Measurements from ENCODE around the gene FGF12. TPM values are rescaled to one million over a fixed set of nuclear protein-coding genes. Genes with fewer than 3 reads are reported as not detected.

Gene FGF12
- polyA plus RNA-seq, 3 donors = not detected

- no peak overlapping the region for H2AFZ ChIP-seq (ENCODE audit: insufficient read depth, low read depth, low read length, poor library complexity, severe bottlenecking)
- H3K9me3 Mint-ChIP-seq = peaks cover 0 to 6% (median 3%) of the 10 kb centered on the region in 7 donors
- no peaks in the 10 kb centered on the region for H4K20me1 ChIP-seq (ENCODE audit: insufficient read depth, low read length)
- TF ChIP-seq CTCF (IDR thresholded peaks at IDR 0.05) = no peak
- H3K9me3 ChIP-seq (replicated peaks in 1 of 2; ENCODE audit: control insufficient read depth in 1 of 2, insufficient read depth in 1 of 2, low read length in 2 of 2) = peaks cover 4 to 5% of the 10 kb centered on the region in 2 donors
- no peak overlapping the region for H3K4me3 ChIP-seq (replicated peaks in 1 of 3; ENCODE audit: low read depth in 2 of 3, low read length in 3 of 3)
- DNase-seq = no peak
- intact Hi-C loops (cut with micrococcal nuclease) = no loop called here
- H3K9ac ChIP-seq (ENCODE audit: insufficient read depth, low read length, poor library complexity, severe bottlenecking) = no peak overlapping the region
- no peak overlapping the region for H3K27ac Mint-ChIP-seq
- no peaks in the 10 kb centered on the region for H3K27me3 ChIP-seq (ENCODE audit: control insufficient read depth in 2 of 2, insufficient read depth in 2 of 2, low read length in 2 of 2)
- no peaks in the 10 kb centered on the region for H3K4me1 ChIP-seq (ENCODE audit: control insufficient read depth in 1 of 2, insufficient read depth in 2 of 2, low read length in 2 of 2)
- no peaks in the 10 kb centered on the region for H3K36me3 ChIP-seq (replicated peaks in 1 of 2; ENCODE audit: control insufficient read depth in 1 of 2, insufficient read depth in 2 of 2, low read length in 2 of 2)
- no peak overlapping the region for H3K27ac ChIP-seq (ENCODE audit: low read depth in 1 of 2, low read length in 2 of 2)
- H3K4me3 Mint-ChIP-seq = no peak overlapping the region
- peaks cover 0 to 2% (median 0%) of the 10 kb centered on the region in 3 donors for H3K27me3 Mint-ChIP-seq (ENCODE audit: low read depth in 3 of 3)
- H3K4me1 Mint-ChIP-seq = no peaks in the 10 kb centered on the region
- no CpG with 5 or more reads among the region's 1 CpG for WGBS (ENCODE audit: insufficient coverage)
- H3K4me2 ChIP-seq (replicated peaks; ENCODE audit: extremely low read depth, low read length, poor library complexity, severe bottlenecking) = no peak overlapping the region
- no peaks in the 10 kb centered on the region for H3K79me2 ChIP-seq (ENCODE audit: insufficient read depth, low read length)
- H3K36me3 Mint-ChIP-seq = no peaks in the 10 kb centered on the region
Measured at GRCh38 chr3:192239956-192240355, 487.4 kb downstream of the FGF12 start.

GRCh38 chr3:192237992-192238608 is 489.2 kb downstream of the FGF12 start:
- no peak overlapping the region for H3K4me3 Mint-ChIP-seq
- H3K4me1 Mint-ChIP-seq = no peaks in the 10 kb centered on the region
- TF ChIP-seq CTCF (IDR thresholded peaks at IDR 0.05) = no peak

More at GRCh38 chr3:192237992-192238608, 489.2 kb downstream of the FGF12 start:
- Mint-ChIP-seq H3K9me3 (peaks cover 0 to 6% (median 3%) of the 10 kb centered on the region in 7 donors), H3K27me3 (ENCODE audit: low read depth in 3 of 3) (no peaks in the 10 kb centered on the region), H3K27ac (peak overlapping the region in 1 of 7 donors; percentile 27), H3K36me3 (no peaks in the 10 kb centered on the region)
- 65% methylated on average over 3 of the region's 4 CpGs for WGBS (ENCODE audit: insufficient coverage)
- Histone ChIP-seq H2AFZ (ENCODE audit: insufficient read depth, low read depth, low read length, poor library complexity, severe bottlenecking) (no peak overlapping the region), H3K9ac (ENCODE audit: insufficient read depth, low read length, poor library complexity, severe bottlenecking) (no peak overlapping the region), H4K20me1 (ENCODE audit: insufficient read depth, low read length) (no peaks in the 10 kb centered on the region), H3K27me3 (ENCODE audit: control insufficient read depth in 2 of 2, insufficient read depth in 2 of 2, low read length in 2 of 2) (no peaks in the 10 kb centered on the region), H3K4me3 (replicated peaks in 1 of 3; ENCODE audit: low read depth in 2 of 3, low read length in 3 of 3) (no peak overlapping the region), H3K4me2 (replicated peaks; ENCODE audit: extremely low read depth, low read length, poor library complexity, severe bottlenecking) (no peak overlapping the region), H3K36me3 (replicated peaks in 1 of 2; ENCODE audit: control insufficient read depth in 1 of 2, insufficient read depth in 2 of 2, low read length in 2 of 2) (no peaks in the 10 kb centered on the region), H3K4me1 (ENCODE audit: control insufficient read depth in 1 of 2, insufficient read depth in 2 of 2, low read length in 2 of 2) (no peaks in the 10 kb centered on the region), H3K79me2 (ENCODE audit: insufficient read depth, low read length) (no peaks in the 10 kb centered on the region), H3K9me3 (replicated peaks in 1 of 2; ENCODE audit: control insufficient read depth in 1 of 2, insufficient read depth in 1 of 2, low read length in 2 of 2) (peaks cover 4 to 5% of the 10 kb centered on the region in 2 donors), H3K27ac (ENCODE audit: low read depth in 1 of 2, low read length in 2 of 2) (no peak overlapping the region)
- no peak for DNase-seq
- intact Hi-C loops (cut with micrococcal nuclease) = no loop called here

All from CD14-positive monocyte (primary cell).